Measurements from ENCODE around the gene NR2E3.

GRCh38 chr15:71761649-71762048 lies 48.7 kb upstream of the NR2E3 start:
- TF ChIP-seq CTCF (conservative IDR thresholded peaks at IDR 0.05; ENCODE audit: low read depth, low read length) (no peak), EZH2phosphoT487 (IDR thresholded peaks at IDR 0.05; ENCODE audit: borderline replicate concordance, low read length) (no peak), EZH2 (IDR thresholded peaks at IDR 0.05; ENCODE audit: low read length, unreplicated experiment) (no peak)
